Lower lobe of right lung (tissue), 2 donors: ENCODE data around the gene MIPOL1. TPM values are rescaled to one million over a fixed set of nuclear protein-coding genes. Genes with fewer than 3 reads are reported as not detected.
"Not testable (repeated sequence)": the region's sequence is repeated elsewhere in the genome, so short reads cannot be mapped to it uniquely, and the experiment has no call there.

Experiments
- ATAC-seq, 2 donors: fragments of 200-7000 bp; cut with Tn5 transposase; one replicate each; pipeline ENCODE4 v1.9.1; 2020 to 2022; ENCODE audit warnings: mild to moderate bottlenecking in 2 of 2, moderate library complexity in 2 of 2
- DNase-seq: peaks from one replicate; pipeline ENCODE4 v3.0.0-alpha.2; 2020
- H3K27ac ChIP-seq: fragments of 200-600 bp; one replicate; pipeline ENCODE4 v1.8.0; 2022
- H3K27me3 ChIP-seq: fragments of 200-600 bp; one replicate; pipeline ENCODE4 v1.8.0; 2022; ENCODE audit warnings: low read depth
- H3K36me3 ChIP-seq: fragments of 200-600 bp; one replicate; pipeline ENCODE4 v1.8.0; 2022; ENCODE audit warnings: mild to moderate bottlenecking
- H3K4me1 ChIP-seq: fragments of 200-600 bp; one replicate; pipeline ENCODE4 v1.8.0; 2022
- H3K4me3 ChIP-seq: fragments of 200-600 bp; one replicate; pipeline ENCODE4 v1.8.0; 2022; ENCODE audit warnings: mild to moderate bottlenecking
- H3K9me3 ChIP-seq: fragments of 200-600 bp; one replicate; pipeline ENCODE4 v1.8.0; 2022
- intact Hi-C: fragments of 100-400 bp; cut with DNase I; formaldehyde crosslinking; loops from one replicate; pipeline ENCODE4 v1.11.0; 2022
- total RNA-seq: library from RNA; stranded (reverse); fragmentation: NEBNext Ultra II Directional; extraction: Animal tissue kit (Norgen Biotek cat#: 25700); gene quantifications from one replicate; pipeline ENCODE4 v1.2.1, GENCODE V29; 2021
- TF ChIP-seq, protein P1 (sequence below): fragments of 200-600 bp; IDR thresholded peaks from one replicate; pipeline ENCODE4 v1.8.0; 2022; ENCODE audit warnings: antibody characterized with exemption, mild to moderate bottlenecking
- donor health status: DM: no; HTN: yes; CAD: no; lungs with severe emphysema.

The MIPOL1 gene
- total RNA-seq, 1 donor from 2014 or later = 12.1 TPM

DNA sequence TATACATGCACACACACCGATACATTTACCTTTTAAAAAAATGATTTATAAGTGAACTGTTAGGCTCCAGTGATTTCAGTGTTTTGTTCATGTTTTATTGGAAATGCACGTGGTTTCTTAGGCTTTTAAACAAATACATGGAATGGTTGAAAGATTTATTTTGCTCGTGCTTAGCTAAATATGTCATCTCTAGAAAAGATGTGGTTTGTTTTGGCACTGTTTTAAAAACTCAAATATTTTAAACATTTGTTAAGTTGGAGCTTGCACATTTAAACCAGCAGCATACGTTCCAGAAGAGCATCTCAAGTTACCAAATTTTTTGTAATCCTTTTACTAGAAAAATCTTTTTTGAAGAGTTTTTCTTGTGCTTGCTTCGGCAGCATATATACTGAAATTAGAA lies 352.8 kb downstream of the MIPOL1 start:
- Histone ChIP-seq H3K4me3 (no peak overlapping the region), H3K4me1 (no peaks in the 10 kb centered on the region), H3K9me3 (no peaks in the 10 kb centered on the region), H3K27me3 (no peaks in the 10 kb centered on the region), H3K36me3 (no peaks in the 10 kb centered on the region), H3K27ac (no peak overlapping the region)
- intact Hi-C loops = no loop called here
- DNase-seq (no peak), ATAC-seq (no peak)
- TF ChIP-seq, protein P1, sequence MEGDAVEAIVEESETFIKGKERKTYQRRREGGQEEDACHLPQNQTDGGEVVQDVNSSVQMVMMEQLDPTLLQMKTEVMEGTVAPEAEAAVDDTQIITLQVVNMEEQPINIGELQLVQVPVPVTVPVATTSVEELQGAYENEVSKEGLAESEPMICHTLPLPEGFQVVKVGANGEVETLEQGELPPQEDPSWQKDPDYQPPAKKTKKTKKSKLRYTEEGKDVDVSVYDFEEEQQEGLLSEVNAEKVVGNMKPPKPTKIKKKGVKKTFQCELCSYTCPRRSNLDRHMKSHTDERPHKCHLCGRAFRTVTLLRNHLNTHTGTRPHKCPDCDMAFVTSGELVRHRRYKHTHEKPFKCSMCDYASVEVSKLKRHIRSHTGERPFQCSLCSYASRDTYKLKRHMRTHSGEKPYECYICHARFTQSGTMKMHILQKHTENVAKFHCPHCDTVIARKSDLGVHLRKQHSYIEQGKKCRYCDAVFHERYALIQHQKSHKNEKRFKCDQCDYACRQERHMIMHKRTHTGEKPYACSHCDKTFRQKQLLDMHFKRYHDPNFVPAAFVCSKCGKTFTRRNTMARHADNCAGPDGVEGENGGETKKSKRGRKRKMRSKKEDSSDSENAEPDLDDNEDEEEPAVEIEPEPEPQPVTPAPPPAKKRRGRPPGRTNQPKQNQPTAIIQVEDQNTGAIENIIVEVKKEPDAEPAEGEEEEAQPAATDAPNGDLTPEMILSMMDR = no peak

DNA sequence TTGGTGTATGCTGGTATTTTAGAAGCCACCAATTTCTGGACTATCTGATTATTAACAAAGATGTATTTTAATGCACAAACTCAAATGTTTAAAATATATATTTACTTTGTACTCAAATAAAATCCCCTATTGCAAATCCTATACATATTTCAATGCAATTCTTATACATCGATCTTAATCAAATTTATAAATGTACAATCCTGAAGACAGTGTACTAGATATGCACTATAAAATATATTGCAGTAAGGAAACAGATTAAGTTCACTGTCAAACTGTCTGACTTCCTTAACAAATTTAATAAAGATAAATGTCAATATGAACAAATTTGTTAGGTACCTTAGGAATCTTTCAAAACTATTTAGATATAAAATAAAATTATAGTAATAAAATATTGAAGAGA lies 353.4 kb downstream of the MIPOL1 start:
- DNase-seq (no peak), ATAC-seq (no peak)
- TF ChIP-seq, protein P1 = no peak
- Histone ChIP-seq H3K9me3 (no peaks in the 10 kb centered on the region), H3K4me1 (no peaks in the 10 kb centered on the region), H3K27ac (no peak overlapping the region), H3K36me3 (no peaks in the 10 kb centered on the region), H3K4me3 (no peak overlapping the region), H3K27me3 (no peaks in the 10 kb centered on the region)
- intact Hi-C loops = no loop called here

DNA sequence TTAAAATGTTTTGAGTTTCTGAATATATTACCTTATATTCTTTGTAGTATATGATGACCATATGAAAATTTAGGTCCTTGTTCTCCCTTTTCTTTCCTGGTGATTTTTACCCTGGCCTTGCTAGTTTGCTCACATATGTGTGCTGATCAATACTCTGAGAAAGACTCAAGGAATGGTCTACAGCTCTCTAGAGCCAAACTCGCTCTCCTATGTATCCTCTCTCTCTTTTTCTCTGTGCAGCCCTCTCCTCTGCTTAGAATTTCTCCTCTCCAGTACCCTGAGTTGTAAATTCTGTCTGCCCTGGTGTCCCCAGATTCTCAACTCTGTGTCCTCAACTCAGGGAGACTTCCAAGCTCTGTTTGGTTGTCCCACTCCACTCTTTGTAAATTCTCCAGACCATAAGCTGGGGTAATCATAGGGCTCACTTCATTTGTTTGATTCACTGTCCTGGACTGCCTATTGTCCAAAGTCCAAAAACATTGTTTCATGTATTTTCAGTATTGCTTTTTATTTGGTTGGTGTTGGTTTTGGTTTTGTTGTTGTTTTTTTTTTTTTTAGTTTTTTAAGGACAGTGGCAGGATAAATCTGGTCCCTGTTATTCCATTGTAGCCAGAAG lies 356.3 kb downstream of the MIPOL1 start:
- Histone ChIP-seq H3K9me3 (no peaks in the 10 kb centered on the region), H3K27ac (no peak overlapping the region), H3K4me1 (no peaks in the 10 kb centered on the region), H3K36me3 (no peaks in the 10 kb centered on the region), H3K27me3 (no peaks in the 10 kb centered on the region), H3K4me3 (no peak overlapping the region)
- ATAC-seq (no peak), DNase-seq (no peak)
- TF ChIP-seq, protein P1 = no peak
- intact Hi-C loops = no loop called here

DNA sequence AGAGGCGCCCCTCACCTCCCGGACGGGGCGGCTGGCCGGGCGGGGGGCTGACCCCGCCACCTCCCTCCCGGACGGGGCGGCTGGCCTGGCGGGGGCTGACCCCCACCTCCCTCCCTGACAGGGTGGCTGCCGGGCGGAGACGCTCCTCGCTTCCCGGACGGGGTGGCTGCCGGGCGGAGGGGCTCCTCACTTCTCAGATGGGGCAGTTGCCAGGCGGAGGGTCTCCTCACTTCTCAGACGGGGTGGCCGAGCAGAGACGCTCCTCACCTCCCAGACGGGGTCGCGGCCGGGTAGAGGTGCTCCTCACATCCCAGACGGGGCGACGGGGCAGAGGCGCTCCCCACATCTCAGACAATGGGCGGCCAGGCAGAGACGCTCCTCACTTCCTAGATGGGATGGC lies 357.9 kb downstream of the MIPOL1 start:
- H3K27me3 ChIP-seq, H3K27ac ChIP-seq, H3K9me3 ChIP-seq, H3K36me3 ChIP-seq, DNase-seq, ATAC-seq, intact Hi-C loops, H3K4me3 ChIP-seq, H3K4me1 ChIP-seq: not testable (repeated sequence)

DNA sequence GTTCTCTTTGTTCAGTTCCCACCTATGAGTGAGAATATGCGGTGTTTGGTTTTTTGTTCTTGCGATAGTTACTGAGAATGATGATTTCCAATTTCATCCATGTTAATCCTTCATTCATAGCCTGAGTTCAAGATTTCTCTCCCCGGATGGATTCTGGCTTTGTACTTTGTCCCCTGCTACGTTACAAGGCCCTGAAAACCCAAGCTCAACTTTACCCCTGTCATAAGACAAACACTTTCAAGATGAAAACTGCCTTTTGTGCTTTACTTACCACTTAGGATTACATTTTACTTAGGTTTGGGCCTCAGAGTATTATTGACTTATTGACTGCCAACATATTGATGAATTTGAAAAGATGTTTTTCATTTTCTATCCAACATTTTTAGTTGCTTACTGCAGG lies 361.0 kb downstream of the MIPOL1 start:
- no peak overlapping the region for H3K27ac ChIP-seq
- ATAC-seq (no peak), DNase-seq (no peak)
- H3K27me3 ChIP-seq = no peaks in the 10 kb centered on the region
- no peaks in the 10 kb centered on the region for H3K4me1 ChIP-seq
- H3K4me3 ChIP-seq = no peak overlapping the region
- no peaks in the 10 kb centered on the region for H3K36me3 ChIP-seq
- TF ChIP-seq, protein P1 = no peak
- H3K9me3 ChIP-seq = no peaks in the 10 kb centered on the region
- intact Hi-C loops = no loop called here

DNA sequence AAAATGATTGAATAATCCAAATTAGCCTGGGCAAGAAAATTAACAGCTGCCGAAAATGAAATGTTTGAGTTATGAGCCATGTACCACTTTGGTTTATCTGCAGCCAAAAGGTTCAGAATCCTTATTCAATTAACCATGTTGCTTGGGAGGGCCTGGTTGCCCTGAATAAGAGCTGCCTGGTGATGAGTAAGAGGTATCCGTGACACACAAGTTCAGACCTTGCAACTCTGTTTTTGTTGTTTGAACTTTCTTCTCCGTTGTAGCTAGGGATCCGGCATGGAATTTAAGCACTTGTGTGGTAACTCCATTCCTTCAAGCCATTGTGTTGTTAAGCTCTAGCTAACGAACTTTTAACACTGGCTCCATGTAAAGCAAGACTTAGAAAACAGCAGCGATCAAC lies 361.6 kb downstream of the MIPOL1 start:
- intact Hi-C loops = no loop called here
- no peak for DNase-seq
- Histone ChIP-seq H3K4me1 (no peaks in the 10 kb centered on the region), H3K9me3 (no peaks in the 10 kb centered on the region), H3K36me3 (no peaks in the 10 kb centered on the region), H3K27ac (no peak overlapping the region), H3K27me3 (no peaks in the 10 kb centered on the region), H3K4me3 (no peak overlapping the region)
- TF ChIP-seq, protein P1 = no peak
- ATAC-seq = no peak
